ENCODE data around the gene RNH1. TPM values are rescaled to one million over a fixed set of nuclear protein-coding genes. Genes with fewer than 3 reads are reported as not detected.

RNH1 gene
- polyA plus RNA-seq, 1 donor from 2014 or later: 71.8 TPM

DNA sequence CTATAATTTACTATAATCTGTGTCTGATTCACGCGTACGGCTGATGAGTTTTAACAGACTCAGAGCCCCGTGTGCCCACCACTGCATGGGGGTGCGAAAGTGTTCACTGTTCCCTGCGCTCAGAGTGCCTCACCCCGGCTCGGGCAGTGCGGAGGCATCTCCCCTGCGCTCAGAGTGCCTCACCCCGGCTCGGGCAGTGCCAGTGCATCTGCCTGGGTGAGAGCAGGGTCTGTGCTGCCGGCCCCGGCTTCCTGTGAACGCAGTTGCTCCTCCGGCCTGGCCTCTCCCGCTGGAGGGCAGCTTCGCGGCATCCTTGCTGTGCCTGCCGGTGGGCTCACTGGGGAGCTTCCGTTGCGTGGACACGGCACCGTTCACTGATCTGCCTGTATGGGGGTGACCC is 42.7 kb downstream of the RNH1 start:
- Histone ChIP-seq H3K9me3 (ENCODE audit: low read length) (no peaks in the 10 kb centered on the region), H3K9me2 (ENCODE audit: insufficient read depth, low read length) (no peaks in the 10 kb centered on the region), H3F3A (ENCODE audit: insufficient read depth, low read length, poor library complexity, severe bottlenecking) (no peaks in the 10 kb centered on the region), H3K9ac (ENCODE audit: low read length) (no peak overlapping the region), H3K27ac (ENCODE audit: low read length) (no peak overlapping the region), H2AFZ (ENCODE audit: low read depth, low read length) (no peak overlapping the region), H4K20me1 (ENCODE audit: insufficient read depth) (no peaks in the 10 kb centered on the region), H3K4me3 (ENCODE audit: low read length) (no peak overlapping the region), H3K4me2 (ENCODE audit: low read length) (no peak overlapping the region), H3K79me2 (replicated peaks; ENCODE audit: insufficient read depth, low read length) (no peaks in the 10 kb centered on the region), H3K36me3 (ENCODE audit: insufficient read depth, low read length) (no peaks in the 10 kb centered on the region), H3K27me3 (ENCODE audit: insufficient read depth, low read depth, low read length) (no peaks in the 10 kb centered on the region)
- TF ChIP-seq EZH2 (IDR thresholded peaks at IDR 0.05; ENCODE audit: borderline replicate concordance, insufficient read depth, low read length, poor library complexity, severe bottlenecking): no peak
- no peak for TF ChIP-seq TAF1 (IDR thresholded peaks at IDR 0.05; ENCODE audit: low read depth)
- TF ChIP-seq, protein P1, sequence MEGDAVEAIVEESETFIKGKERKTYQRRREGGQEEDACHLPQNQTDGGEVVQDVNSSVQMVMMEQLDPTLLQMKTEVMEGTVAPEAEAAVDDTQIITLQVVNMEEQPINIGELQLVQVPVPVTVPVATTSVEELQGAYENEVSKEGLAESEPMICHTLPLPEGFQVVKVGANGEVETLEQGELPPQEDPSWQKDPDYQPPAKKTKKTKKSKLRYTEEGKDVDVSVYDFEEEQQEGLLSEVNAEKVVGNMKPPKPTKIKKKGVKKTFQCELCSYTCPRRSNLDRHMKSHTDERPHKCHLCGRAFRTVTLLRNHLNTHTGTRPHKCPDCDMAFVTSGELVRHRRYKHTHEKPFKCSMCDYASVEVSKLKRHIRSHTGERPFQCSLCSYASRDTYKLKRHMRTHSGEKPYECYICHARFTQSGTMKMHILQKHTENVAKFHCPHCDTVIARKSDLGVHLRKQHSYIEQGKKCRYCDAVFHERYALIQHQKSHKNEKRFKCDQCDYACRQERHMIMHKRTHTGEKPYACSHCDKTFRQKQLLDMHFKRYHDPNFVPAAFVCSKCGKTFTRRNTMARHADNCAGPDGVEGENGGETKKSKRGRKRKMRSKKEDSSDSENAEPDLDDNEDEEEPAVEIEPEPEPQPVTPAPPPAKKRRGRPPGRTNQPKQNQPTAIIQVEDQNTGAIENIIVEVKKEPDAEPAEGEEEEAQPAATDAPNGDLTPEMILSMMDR (IDR thresholded peaks at IDR 0.05; ENCODE audit: poor library complexity, severe bottlenecking): no peak
- TF ChIP-seq EP300 (conservative IDR thresholded peaks at IDR 0.05; ENCODE audit: poor library complexity, severe bottlenecking): no peak
- TF ChIP-seq MXI1 (conservative IDR thresholded peaks at IDR 0.05; ENCODE audit: poor library complexity, severe bottlenecking): no peak
- no peak for TF ChIP-seq POLR2AphosphoS5 (IDR thresholded peaks at IDR 0.05)
- TF ChIP-seq, protein P2, sequence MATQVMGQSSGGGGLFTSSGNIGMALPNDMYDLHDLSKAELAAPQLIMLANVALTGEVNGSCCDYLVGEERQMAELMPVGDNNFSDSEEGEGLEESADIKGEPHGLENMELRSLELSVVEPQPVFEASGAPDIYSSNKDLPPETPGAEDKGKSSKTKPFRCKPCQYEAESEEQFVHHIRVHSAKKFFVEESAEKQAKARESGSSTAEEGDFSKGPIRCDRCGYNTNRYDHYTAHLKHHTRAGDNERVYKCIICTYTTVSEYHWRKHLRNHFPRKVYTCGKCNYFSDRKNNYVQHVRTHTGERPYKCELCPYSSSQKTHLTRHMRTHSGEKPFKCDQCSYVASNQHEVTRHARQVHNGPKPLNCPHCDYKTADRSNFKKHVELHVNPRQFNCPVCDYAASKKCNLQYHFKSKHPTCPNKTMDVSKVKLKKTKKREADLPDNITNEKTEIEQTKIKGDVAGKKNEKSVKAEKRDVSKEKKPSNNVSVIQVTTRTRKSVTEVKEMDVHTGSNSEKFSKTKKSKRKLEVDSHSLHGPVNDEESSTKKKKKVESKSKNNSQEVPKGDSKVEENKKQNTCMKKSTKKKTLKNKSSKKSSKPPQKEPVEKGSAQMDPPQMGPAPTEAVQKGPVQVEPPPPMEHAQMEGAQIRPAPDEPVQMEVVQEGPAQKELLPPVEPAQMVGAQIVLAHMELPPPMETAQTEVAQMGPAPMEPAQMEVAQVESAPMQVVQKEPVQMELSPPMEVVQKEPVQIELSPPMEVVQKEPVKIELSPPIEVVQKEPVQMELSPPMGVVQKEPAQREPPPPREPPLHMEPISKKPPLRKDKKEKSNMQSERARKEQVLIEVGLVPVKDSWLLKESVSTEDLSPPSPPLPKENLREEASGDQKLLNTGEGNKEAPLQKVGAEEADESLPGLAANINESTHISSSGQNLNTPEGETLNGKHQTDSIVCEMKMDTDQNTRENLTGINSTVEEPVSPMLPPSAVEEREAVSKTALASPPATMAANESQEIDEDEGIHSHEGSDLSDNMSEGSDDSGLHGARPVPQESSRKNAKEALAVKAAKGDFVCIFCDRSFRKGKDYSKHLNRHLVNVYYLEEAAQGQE (IDR thresholded peaks at IDR 0.05; ENCODE audit: borderline replicate concordance): no peak
- TF ChIP-seq SMC3 (conservative IDR thresholded peaks at IDR 0.05; ENCODE audit: poor library complexity): no peak
- no peak for TF ChIP-seq RAD21 (conservative IDR thresholded peaks at IDR 0.05)

DNA sequence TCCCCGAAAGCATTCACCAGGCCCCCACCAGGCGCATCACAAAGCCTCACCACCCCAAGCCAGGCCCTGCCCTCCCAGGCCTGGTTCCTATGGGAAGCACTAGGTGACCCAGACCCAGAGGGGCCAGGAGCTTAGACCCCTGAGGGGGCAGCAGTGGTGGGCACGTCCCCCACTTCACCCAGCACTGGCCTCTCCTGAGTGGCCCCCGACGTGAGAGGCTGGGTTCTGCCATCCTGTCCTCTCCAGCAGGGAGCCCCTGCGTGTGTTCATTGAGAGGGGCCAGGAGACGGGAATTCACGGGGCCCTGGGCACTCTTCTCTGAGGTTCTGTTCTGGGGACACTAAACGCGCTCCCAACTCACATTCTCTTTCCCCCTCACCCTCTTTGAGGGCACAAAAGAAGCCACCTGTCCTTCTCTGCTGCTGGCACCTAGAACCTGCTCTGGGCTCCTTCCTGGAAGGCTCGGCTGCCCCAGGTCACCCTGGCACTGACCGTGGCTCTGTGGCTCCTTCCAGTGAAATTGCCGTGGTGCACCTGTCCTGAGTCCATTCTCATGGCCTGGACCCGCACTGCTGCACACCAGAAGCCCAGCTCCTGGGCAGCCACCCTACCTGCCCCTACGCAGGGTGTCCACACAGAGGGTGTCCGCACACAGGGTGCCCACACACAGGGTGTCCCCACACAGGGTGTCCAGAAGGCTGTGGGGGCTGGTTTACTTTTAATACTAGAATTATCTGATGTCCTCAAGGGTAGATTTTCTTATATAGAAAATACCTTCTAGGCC is 44.7 kb downstream of the RNH1 start:
- no peak overlapping the region for H3K4me2 ChIP-seq (ENCODE audit: low read length)
- H3K36me3 ChIP-seq (ENCODE audit: insufficient read depth, low read length): no peaks in the 10 kb centered on the region
- H4K20me1 ChIP-seq (ENCODE audit: insufficient read depth): no peaks in the 10 kb centered on the region
- no peaks in the 10 kb centered on the region for H3K9me3 ChIP-seq (ENCODE audit: low read length)
- TF ChIP-seq, protein P2 (IDR thresholded peaks at IDR 0.05; ENCODE audit: borderline replicate concordance): no peak
- TF ChIP-seq RAD21 (conservative IDR thresholded peaks at IDR 0.05) (no peak), POLR2AphosphoS5 (IDR thresholded peaks at IDR 0.05) (no peak), MXI1 (conservative IDR thresholded peaks at IDR 0.05; ENCODE audit: poor library complexity, severe bottlenecking) (no peak), EP300 (conservative IDR thresholded peaks at IDR 0.05; ENCODE audit: poor library complexity, severe bottlenecking) (no peak), SMC3 (conservative IDR thresholded peaks at IDR 0.05; ENCODE audit: poor library complexity) (no peak), EZH2 (IDR thresholded peaks at IDR 0.05; ENCODE audit: borderline replicate concordance, insufficient read depth, low read length, poor library complexity, severe bottlenecking) (no peak), TAF1 (IDR thresholded peaks at IDR 0.05; ENCODE audit: low read depth) (no peak)
- TF ChIP-seq, protein P1 (IDR thresholded peaks at IDR 0.05; ENCODE audit: poor library complexity, severe bottlenecking): no peak
- H3K27ac ChIP-seq (ENCODE audit: low read length): no peak overlapping the region
- no peaks in the 10 kb centered on the region for H3F3A ChIP-seq (ENCODE audit: insufficient read depth, low read length, poor library complexity, severe bottlenecking)
- H3K79me2 ChIP-seq (replicated peaks; ENCODE audit: insufficient read depth, low read length): no peaks in the 10 kb centered on the region
- H3K4me3 ChIP-seq (ENCODE audit: low read length): no peak overlapping the region
- no peak overlapping the region for H3K9ac ChIP-seq (ENCODE audit: low read length)
- no peaks in the 10 kb centered on the region for H3K27me3 ChIP-seq (ENCODE audit: insufficient read depth, low read depth, low read length)
- no peak overlapping the region for H2AFZ ChIP-seq (ENCODE audit: low read depth, low read length)
- no peaks in the 10 kb centered on the region for H3K9me2 ChIP-seq (ENCODE audit: insufficient read depth, low read length)

Data from neural cell (in vitro differentiated cells).